Measurements from ENCODE around the gene TUBB8B.
"Not testable (repeated sequence)": the region's sequence is repeated elsewhere in the genome, so short reads cannot be mapped to it uniquely, and the experiment has no call there.

Gene TUBB8B

DNA sequence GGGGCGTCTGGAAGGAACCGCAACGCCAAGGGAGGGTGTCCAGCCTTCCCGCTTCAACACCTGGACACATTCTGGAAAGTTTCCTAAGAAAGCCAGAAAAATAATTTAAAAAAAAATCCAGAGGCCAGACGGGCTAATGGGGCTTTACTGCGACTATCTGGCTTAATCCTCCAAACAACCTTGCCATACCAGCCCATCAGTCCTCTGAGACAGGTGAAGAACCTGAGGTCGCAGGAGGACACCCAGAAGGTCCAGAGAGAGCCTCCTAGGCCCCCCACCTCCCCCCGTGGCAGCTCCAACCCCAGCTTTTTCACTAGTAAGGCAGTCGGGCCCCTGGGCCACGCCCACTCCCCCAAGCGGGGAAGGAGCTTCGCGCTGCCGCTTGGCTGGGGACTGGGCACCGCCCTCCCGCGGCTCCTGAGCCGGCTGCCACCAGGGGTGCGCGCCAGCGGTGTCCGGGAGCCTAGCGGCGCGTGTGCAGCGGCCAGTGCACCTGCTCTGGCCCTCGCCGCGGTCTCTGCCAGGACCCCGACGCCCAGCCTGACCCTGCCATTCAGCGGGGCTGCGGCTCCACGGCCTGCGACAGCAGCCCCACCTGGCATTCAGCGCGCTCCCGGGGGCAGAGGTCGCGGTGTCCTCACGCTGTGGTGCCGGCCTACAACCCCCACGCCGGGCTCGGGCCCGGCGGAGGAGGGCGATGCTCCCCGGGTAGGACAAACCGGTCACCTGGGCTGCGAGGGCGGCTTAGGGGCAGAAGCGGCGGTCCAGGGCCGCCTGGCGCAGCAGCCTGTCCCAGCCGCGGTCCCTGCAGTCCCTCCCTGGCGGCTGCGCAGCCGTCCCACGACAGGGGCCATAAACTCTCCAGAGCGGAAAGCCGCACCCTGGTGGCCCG lies 37.8 kb downstream of the TUBB8B start:
- not testable (repeated sequence) for DNase-seq

DNA sequence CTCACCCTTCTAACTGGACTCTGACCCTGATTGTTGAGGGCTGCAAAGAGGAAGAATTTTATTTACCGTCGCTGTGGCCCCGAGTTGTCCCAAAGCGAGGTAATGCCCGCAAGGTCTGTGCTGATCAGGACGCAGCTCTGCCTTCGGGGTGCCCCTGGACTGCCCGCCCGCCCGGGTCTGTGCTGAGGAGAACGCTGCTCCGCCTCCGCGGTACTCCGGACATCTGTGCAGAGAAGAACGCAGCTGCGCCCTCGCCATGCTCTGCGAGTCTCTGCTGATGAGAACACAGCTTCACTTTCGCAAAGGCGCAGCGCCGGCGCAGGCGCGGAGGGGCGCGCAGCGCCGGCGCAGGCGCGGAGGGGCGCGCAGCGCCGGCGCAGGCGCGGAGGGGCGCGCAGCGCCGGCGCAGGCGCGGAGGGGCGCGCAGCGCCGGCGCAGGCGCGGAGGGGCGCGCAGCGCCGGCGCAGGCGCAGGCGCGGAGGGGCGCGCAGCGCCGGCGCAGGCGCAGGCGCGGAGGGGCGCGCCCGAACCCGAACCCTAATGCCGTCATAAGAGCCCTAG lies 38.7 kb downstream of the TUBB8B start:
- not testable (repeated sequence) for DNase-seq

GRCh38 chr18:9937-10336 lies 39.5 kb downstream of the TUBB8B start:
- not testable (repeated sequence) for DNase-seq
